ENCODE results near the gene IL13RA2. TPM values are rescaled to one million over a fixed set of nuclear protein-coding genes. Genes with fewer than 3 reads are reported as not detected.

IL13RA2 gene
- total RNA-seq, 1 donor from 2014 or later, result not detected

GRCh38 chrX:115036029-115036428, 18.6 kb upstream of the IL13RA2 start:
- no peaks in the 10 kb centered on the region for H3K9me3 Mint-ChIP-seq (ENCODE audit: low read depth)
- no peak overlapping the region for H3K27ac Mint-ChIP-seq
- no peak for DNase-seq (ENCODE audit: low spot score, unreplicated experiment)
- TF ChIP-seq CTCF (IDR thresholded peaks at IDR 0.05; ENCODE audit: unreplicated experiment), result no peak
- H3K4me3 Mint-ChIP-seq (ENCODE audit: low read depth), result no peak overlapping the region
- no peaks in the 10 kb centered on the region for H3K4me1 Mint-ChIP-seq (ENCODE audit: low read depth)
- no peaks in the 10 kb centered on the region for H3K27me3 Mint-ChIP-seq
- H3K36me3 Mint-ChIP-seq (ENCODE audit: insufficient read depth), result no peaks in the 10 kb centered on the region

GRCh38 chrX:115031989-115032388, 14.6 kb upstream of the IL13RA2 start:
- no peaks in the 10 kb centered on the region for H3K36me3 Mint-ChIP-seq (ENCODE audit: insufficient read depth)
- H3K4me1 Mint-ChIP-seq (ENCODE audit: low read depth), result no peaks in the 10 kb centered on the region
- no peak for TF ChIP-seq CTCF (IDR thresholded peaks at IDR 0.05; ENCODE audit: unreplicated experiment)
- no peak for DNase-seq (ENCODE audit: low spot score, unreplicated experiment)
- no peaks in the 10 kb centered on the region for H3K27me3 Mint-ChIP-seq
- H3K27ac Mint-ChIP-seq, result no peak overlapping the region
- H3K4me3 Mint-ChIP-seq (ENCODE audit: low read depth), result no peak overlapping the region
- H3K9me3 Mint-ChIP-seq (ENCODE audit: low read depth), result no peaks in the 10 kb centered on the region

- H3K36me3 Mint-ChIP-seq (ENCODE audit: insufficient read depth), result no peaks in the 10 kb centered on the region
- no peaks in the 10 kb centered on the region for H3K27me3 Mint-ChIP-seq
- H3K9me3 Mint-ChIP-seq (ENCODE audit: low read depth), result no peaks in the 10 kb centered on the region
- no peak for TF ChIP-seq CTCF (IDR thresholded peaks at IDR 0.05; ENCODE audit: unreplicated experiment)
- no peak for DNase-seq (ENCODE audit: low spot score, unreplicated experiment)
- H3K4me1 Mint-ChIP-seq (ENCODE audit: low read depth), result no peaks in the 10 kb centered on the region
- no peak overlapping the region for H3K27ac Mint-ChIP-seq
- no peak overlapping the region for H3K4me3 Mint-ChIP-seq (ENCODE audit: low read depth)
These were observed 13.2 kb upstream of the IL13RA2 start for GRCh38 chrX:115030625-115031024.

GRCh38 chrX:115029869-115030570, 12.6 kb upstream of the IL13RA2 start:
- Mint-ChIP-seq H3K9me3 (ENCODE audit: low read depth) (no peaks in the 10 kb centered on the region), H3K4me3 (ENCODE audit: low read depth) (no peak overlapping the region), H3K4me1 (ENCODE audit: low read depth) (no peaks in the 10 kb centered on the region), H3K27me3 (no peaks in the 10 kb centered on the region), H3K27ac (no peak overlapping the region), H3K36me3 (ENCODE audit: insufficient read depth) (no peaks in the 10 kb centered on the region)
- DNase-seq (ENCODE audit: low spot score, unreplicated experiment), result no peak
- no peak for TF ChIP-seq CTCF (IDR thresholded peaks at IDR 0.05; ENCODE audit: unreplicated experiment)

GRCh38 chrX:115029440-115029839, 12.0 kb upstream of the IL13RA2 start:
- Mint-ChIP-seq H3K36me3 (ENCODE audit: insufficient read depth) (no peaks in the 10 kb centered on the region), H3K27me3 (no peaks in the 10 kb centered on the region), H3K9me3 (ENCODE audit: low read depth) (no peaks in the 10 kb centered on the region), H3K27ac (no peak overlapping the region), H3K4me1 (ENCODE audit: low read depth) (no peaks in the 10 kb centered on the region), H3K4me3 (ENCODE audit: low read depth) (no peak overlapping the region)
- no peak for TF ChIP-seq CTCF (IDR thresholded peaks at IDR 0.05; ENCODE audit: unreplicated experiment)
- no peak for DNase-seq (ENCODE audit: low spot score, unreplicated experiment)

All from progenitor cell of endocrine pancreas (in vitro differentiated cells).